Adrenal gland (tissue), 12 donors: ENCODE measurements around the gene LDLRAD2. TPM values are rescaled to one million over a fixed set of nuclear protein-coding genes. Genes with fewer than 3 reads are reported as not detected.

ENCODE experiments used
- DNase-seq, 7 donors: peaks; one replicate each; pipeline ENCODE4 v3.0.0-alpha.2; 2019 to 2020
- H3K27ac ChIP-seq, 5 donors: fragments of 200-600 bp; sonication (generic) in 4 of 5; 1 replicate in 3 of 5; 2 replicates in 2 of 5; pipeline versions ENCODE4 v1.5.1 to v1.8.0; 2016 to 2020; ENCODE audit warnings: mild to moderate bottlenecking in 1 of 5
- H3K27me3 ChIP-seq: fragments of 200-600 bp; 2 replicates; pipeline ENCODE4 v1.8.0; 2021
- H3K36me3 ChIP-seq, 2 donors: fragments of 200-600 bp; replicated peaks in 1 of 2; 1 replicate in 1 of 2; 2 replicates in 1 of 2; pipeline versions ENCODE4 v1.5.1 to v1.8.0; 2018 to 2022
- H3K4me1 ChIP-seq, 2 donors: fragments of 200-600 bp; replicated peaks in 1 of 2; 1 replicate in 1 of 2; 2 replicates in 1 of 2; pipeline versions ENCODE4 v1.5.1 to v1.8.0; 2018 to 2021
- H3K4me3 ChIP-seq, 4 donors: fragments of 200-600 bp; sonication (generic) in 3 of 4; one replicate each; pipeline ENCODE4 v1.5.1; 2016 to 2018
- H3K9me3 ChIP-seq, 3 donors: fragments of 200-600 bp; sonication (generic) in 1 of 3; replicated peaks in 1 of 3; 1 replicate in 2 of 3; 2 replicates in 1 of 3; pipeline versions ENCODE4 v1.5.1 to v1.8.0; 2016 to 2021
- POLR2A ChIP-seq, 2 donors: fragments of 450-650 bp; IDR thresholded peaks; one replicate each; pipeline ENCODE4 v1.6.1; 2017; ENCODE audit warnings: antibody characterized with exemption in 2 of 2, mild to moderate bottlenecking in 2 of 2, moderate library complexity in 1 of 2
- WGBS, 4 donors: extraction: QIAGEN DNeasy Blood & Tissue Kit in 2 of 4; methylation state at CpG; one replicate each; pipeline versions ENCODE4 v1.1.5 to v1.1.7; 2013 to 2017; 5-methylcytosine and 5-hydroxymethylcytosine counted together
- intact Hi-C, 2 donors: fragments of 100-400 bp; cut with DNase I; formaldehyde crosslinking; loops; one replicate each; pipeline versions ENCODE4 v1.14.1 to v1.15.0; 2022 to 2023
- polyA plus RNA-seq, 3 donors: library from polyadenylated mRNA; stranded (reverse); fragments of 200-250 nt in 2 of 3; fragments of 350-450 nt in 1 of 3; fragmentation: Illumina TruSeq in 1 of 3; extraction: RNeasy Lipid Tissue Mini Kit (QIAGEN cat#74804) in 1 of 3; gene quantifications; one replicate each; pipeline ENCODE4 v1.2.3, GENCODE V29; 2013 to 2014
- total RNA-seq, 9 donors: library from RNA; depleted of rRNA in 4 of 9; stranded (reverse); fragments of >200 nt in 4 of 9; fragments of 120-200 nt in 1 of 9; fragmentation: NEBNext Ultra II Directional in 1 of 9; extraction: Animal tissue kit (Norgen Biotek cat#: 25700) in 1 of 9; gene quantifications; one replicate each; pipeline versions ENCODE4 v1.1.0 to v1.2.4, GENCODE V29; 2013 to 2023
- TF ChIP-seq, protein P1 (sequence below), 6 experiments: fragments of 450-650 bp in 4 of 6; fragments of 200-600 bp in 2 of 6; sonication (generic) in 1 of 6; IDR thresholded peaks; 1 replicate in 5 of 6; 2 replicates in 1 of 6; pipeline versions ENCODE4 v1.5.1 to v1.8.0; 2016 to 2021; ENCODE audit warnings: antibody characterized with exemption in 6 of 6, mild to moderate bottlenecking in 2 of 6, moderate library complexity in 1 of 6
- donor health status: healthy with polysubstance abuse.
- donor health status: Bipolar disorder and iron deficiency.
- donor health status: DM: yes; HTN: yes; CAD: no.
- donor health status: DM: no; HTN: no; CAD: no.
- donor health status: DM: no; HTN: no; CAD: no.
- donor health status: DM: yes; HTN: yes; CAD: no.

LDLRAD2 gene
- total and polyA plus RNA-seq, 12 donors, result 0.16 to 9.4 (median 1.1) TPM; not detected in 1

DNA sequence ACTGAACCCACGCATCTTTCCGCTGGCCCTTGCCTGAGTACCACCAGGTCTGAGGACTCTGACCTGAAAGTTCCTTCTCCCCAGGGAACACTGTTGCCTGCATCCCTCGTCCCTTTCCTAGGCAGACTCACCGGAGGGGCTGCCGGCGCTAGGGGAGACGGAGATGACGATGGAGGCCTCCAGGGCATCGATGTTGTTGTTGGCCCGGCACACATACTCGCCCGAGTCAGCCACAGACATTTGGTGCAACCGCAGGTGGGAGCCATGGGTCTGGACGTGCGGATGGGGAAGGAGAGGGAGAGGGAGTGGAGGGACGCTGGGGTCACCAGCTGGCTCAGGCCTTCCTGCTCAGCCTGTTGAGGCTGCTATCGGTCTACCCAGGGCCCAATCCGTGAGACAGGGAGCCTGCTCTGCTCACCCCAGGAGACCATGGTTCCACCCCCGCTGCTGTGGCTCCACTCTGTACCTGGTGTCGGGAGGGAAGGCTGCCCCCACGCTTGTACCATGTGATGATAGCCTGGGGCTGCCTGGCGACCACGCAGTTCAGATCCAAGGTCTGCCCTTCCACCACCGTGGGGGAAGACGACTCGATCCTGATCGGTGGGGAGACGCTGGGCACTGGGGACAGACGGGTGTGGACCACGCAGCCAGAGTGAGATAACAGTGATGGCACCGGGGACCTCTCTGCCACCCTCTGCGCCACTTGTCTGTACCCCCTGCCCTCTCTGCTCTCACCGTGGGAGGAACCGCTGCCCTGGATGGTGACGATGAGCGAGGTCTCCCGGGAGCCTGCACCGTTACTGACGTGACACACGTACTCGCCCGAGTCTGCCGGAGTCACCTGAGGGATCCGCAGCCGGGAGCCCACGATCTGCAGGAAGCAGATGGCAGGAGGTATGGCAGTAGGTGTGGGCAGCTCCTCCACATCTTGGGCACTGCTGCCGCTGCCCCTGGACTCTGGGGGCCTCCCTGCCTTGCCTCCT lies 35.4 kb downstream of the LDLRAD2 start:
- no peak overlapping the region for H3K27ac ChIP-seq
- TF ChIP-seq, protein P1, sequence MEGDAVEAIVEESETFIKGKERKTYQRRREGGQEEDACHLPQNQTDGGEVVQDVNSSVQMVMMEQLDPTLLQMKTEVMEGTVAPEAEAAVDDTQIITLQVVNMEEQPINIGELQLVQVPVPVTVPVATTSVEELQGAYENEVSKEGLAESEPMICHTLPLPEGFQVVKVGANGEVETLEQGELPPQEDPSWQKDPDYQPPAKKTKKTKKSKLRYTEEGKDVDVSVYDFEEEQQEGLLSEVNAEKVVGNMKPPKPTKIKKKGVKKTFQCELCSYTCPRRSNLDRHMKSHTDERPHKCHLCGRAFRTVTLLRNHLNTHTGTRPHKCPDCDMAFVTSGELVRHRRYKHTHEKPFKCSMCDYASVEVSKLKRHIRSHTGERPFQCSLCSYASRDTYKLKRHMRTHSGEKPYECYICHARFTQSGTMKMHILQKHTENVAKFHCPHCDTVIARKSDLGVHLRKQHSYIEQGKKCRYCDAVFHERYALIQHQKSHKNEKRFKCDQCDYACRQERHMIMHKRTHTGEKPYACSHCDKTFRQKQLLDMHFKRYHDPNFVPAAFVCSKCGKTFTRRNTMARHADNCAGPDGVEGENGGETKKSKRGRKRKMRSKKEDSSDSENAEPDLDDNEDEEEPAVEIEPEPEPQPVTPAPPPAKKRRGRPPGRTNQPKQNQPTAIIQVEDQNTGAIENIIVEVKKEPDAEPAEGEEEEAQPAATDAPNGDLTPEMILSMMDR (IDR thresholded peaks at IDR 0.05), result no peak
- TF ChIP-seq POLR2A (IDR thresholded peaks at IDR 0.05), result no peak
- H3K9me3 ChIP-seq, result no peaks in the 10 kb centered on the region
- intact Hi-C loops, result no loop called here
- peaks cover 0 to 98% of the 10 kb centered on the region in 2 donors for H3K36me3 ChIP-seq
- no peaks in the 10 kb centered on the region for H3K27me3 ChIP-seq
- no peak for DNase-seq
- WGBS, 4 donors, result 90 to 94% (median 92%) methylated on average over 31 to 47 of the region's 47 CpGs
- H3K4me3 ChIP-seq, result no peak overlapping the region
- H3K4me1 ChIP-seq, result no peaks in the 10 kb centered on the region

DNA sequence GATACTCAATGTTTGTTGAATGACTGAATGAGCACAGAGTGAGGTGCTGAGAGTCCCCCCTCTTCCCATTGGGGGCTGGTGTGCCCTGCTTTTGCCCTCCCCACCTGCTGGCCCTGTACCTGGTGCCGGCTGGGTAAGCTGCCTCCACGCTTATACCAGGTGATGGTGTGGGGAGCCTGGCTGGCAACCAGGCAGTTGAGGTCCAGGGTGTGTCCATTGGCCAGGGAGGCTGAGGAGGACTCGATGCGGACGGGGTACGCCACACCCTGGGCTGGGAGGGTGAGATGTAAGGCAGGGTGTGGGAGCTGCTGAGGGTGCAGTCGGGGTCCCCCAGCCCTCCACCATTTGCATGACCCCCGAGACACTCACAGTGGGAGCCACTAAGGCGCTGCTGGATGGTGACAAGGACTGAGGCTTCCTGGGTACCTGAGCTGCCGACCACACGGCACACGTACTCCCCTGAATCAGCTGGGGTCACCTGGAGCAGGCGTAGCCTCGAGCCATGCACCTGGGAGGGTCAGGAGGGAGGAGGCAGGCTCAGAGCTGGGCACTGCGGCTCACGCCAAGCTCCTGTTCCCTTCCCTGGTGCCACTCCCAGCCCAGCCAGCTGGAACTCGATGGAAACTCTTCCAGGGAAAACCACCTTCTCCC lies 36.6 kb downstream of the LDLRAD2 start:
- 91 to 97% (median 94%) methylated on average over 7 to 17 of the region's 17 CpGs for WGBS, 4 donors
- no peak overlapping the region for H3K27ac ChIP-seq
- no peaks in the 10 kb centered on the region for H3K4me1 ChIP-seq
- no peaks in the 10 kb centered on the region for H3K9me3 ChIP-seq
- no peak for TF ChIP-seq POLR2A (IDR thresholded peaks at IDR 0.05)
- TF ChIP-seq, protein P1 (IDR thresholded peaks at IDR 0.05), result no peak
- no peaks in the 10 kb centered on the region for H3K27me3 ChIP-seq
- H3K36me3 ChIP-seq, result peaks cover 0 to 98% of the 10 kb centered on the region in 2 donors
- no peak for DNase-seq
- no peak overlapping the region for H3K4me3 ChIP-seq
- intact Hi-C loops, result no loop called here

DNA sequence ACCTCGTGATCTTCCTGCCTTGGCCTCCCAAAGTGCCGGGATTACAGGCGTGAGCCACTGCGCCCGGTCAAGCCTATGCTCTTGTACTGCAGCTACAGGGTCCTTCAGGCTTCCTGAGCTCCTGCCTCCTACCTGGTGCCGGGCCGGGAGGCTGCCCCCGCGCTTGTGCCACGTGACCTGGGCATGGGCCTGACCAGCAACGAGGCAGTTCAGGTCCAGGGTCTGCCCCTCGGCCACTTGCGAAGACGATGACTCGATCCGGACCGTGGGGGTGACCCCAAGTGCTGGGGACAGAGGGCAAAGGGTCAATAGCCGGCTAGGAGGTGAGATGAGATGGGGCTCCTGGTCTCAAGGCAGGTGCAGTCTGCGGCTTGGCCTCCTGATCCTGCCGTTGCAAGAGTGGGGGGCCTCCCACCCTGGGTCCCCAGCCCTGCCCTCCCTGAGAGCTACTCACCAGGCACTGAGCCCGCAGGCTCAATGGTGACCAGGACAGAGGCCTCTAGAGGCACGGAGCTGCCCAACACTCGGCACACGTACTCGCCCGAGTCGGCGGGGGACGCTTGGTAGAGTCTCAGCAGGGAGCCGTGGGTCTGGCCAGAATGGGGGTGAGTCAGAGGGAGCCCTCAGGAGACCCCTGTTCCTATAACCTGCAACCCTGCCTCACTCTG lies 38.0 kb downstream of the LDLRAD2 start:
- Histone ChIP-seq H3K27ac (no peak overlapping the region), H3K36me3 (peaks cover 0 to 98% of the 10 kb centered on the region in 2 donors)

More for the DNA sequence above, 38.0 kb downstream of the LDLRAD2 start:
- no peak overlapping the region for H3K4me3 ChIP-seq
- H3K4me1 ChIP-seq, result no peaks in the 10 kb centered on the region
- 80 to 94% (median 93%) methylated on average over 2 to 30 of the region's 30 CpGs for WGBS, 4 donors
- H3K9me3 ChIP-seq, result no peaks in the 10 kb centered on the region
- no peaks in the 10 kb centered on the region for H3K27me3 ChIP-seq
- no peak for DNase-seq
- intact Hi-C loops, result no loop called here
- TF ChIP-seq, protein P1 (IDR thresholded peaks at IDR 0.05), result no peak
- no peak for TF ChIP-seq POLR2A (IDR thresholded peaks at IDR 0.05)
